HG03097 (cell line): ENCODE data around the gene SLC37A1.

Source experiments
- ATAC-seq: cut with Tn5 transposase; IDR thresholded peaks from one replicate; pipeline ENCODE4 v1.9.1; 2021; ENCODE audit not compliant: unreplicated experiment, low FRiP score

The SLC37A1 gene

DNA sequence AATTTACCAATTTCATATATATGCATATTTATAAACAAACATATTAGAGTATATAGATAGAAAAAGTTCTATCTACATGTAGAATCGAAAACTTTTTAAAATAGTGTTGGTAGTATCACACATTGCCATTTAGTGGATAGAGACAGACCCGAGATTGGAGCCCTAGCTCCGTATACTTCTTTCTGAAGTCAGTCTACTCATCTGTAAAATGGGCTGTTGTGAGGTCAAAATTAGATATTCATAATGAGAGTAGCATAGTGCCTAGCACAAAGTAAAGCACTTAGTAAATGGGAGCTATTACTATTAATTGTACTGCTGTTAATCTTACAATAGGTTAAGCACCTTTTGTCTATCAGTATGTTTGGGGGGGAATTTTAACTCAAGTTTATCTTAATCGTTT is 13.4 kb upstream of the SLC37A1 start:
- no peak for ATAC-seq

DNA sequence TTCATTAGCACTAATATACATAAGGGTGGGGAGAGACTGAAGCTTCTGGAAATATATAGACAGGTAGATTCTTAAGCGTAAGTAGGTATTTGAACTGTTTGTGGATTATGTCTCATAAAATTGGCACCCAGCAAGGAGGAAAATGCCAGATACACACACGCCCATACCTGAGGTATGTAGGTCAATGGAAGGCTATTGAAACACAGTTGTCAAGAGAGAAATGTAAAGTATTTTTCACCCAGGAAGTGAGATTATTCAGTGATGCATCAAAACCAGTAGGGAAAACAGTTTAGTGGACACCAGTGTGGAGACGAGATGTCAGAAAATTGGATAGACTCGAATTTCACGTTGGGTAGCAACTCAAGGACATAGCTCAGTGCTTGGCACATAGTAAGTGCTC is 12.9 kb upstream of the SLC37A1 start:
- ATAC-seq: no peak

DNA sequence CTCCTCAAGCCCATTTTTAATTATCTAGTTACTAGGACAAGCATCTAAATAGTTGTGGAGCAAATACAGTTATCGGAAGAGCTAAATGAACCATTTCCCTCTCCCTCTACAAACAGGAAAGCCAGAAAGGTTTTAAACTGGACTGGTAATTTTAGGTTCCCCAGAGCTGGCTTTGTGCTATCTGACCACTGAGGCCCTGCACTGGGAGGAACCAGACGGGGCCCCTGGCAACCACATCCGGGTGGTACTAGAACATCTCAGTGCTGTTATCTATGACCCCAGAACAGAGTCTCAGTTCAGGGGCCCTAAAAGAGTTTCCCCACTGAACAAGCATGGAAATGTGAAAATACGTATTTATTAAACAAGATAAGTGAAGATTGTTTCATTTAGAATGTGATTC is 9.9 kb upstream of the SLC37A1 start:
- no peak for ATAC-seq

DNA sequence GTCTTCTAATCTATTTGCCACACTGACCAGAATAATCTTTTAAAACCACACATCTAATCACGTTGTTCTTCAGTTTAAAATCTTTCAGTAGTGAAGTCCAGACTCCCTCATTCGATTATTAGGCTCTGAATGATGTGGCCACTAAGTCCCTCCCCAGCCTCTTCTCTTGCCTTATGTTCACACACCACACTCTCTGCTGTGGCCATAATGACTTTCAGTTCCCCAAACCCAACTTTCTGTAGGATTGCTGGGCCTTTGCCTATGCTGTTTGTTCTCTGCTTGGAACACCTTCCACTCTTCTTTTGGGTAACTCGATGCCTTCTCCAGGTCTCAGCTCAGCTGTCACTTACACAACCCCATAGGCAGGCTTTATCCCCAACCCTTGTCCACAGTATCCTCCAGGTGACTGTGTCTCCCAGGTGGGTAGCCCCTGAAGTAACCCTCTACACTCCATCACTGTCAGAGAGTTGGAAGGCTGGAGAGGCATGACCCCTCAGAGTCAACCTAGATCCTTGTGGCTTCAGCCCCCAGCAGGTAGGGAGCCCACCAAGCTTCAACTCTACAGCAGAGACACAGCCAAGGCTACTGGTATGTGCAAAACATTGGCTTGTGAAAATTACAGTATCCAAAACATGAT is 8.4 kb upstream of the SLC37A1 start:
- peak; percentile 67 for ATAC-seq

DNA sequence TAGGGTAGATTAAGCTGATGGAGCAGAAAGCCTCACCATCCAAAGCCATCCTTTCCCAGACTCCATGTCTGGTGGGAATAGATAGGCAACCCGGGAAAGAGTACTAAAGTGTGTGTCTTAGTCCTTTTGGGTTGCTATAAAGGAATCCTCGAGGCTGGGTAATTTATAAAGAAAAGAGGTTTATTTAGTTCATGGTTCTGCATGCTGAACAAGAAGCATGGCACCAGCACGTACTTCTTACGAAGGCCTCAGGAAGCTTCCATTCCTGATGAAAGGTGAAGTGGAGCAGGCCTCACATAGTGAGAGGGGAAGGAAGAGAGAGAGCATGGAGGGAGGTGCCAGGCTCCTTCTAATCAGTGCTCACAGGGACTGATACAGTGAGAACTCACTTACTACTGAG is 6.2 kb upstream of the SLC37A1 start:
- ATAC-seq: no peak

DNA sequence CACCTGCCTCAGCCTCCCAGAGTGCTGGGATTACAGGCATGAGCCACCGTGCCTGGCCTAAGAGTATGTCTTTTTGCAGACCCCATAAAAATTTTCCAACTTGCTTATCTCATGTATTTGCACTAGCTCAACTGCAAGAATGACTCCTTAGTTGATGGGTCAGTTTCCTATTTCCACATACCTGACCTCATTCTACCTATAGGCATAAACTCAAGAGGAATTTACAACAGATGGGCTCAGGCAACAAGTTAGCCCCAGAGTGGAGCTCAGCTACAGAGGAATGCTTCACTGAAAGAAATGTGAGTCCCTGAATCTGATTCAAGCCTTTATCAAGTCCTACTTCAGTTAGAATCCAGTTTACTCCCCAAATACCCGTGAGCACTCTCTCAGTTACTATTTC is 5.3 kb upstream of the SLC37A1 start:
- no peak for ATAC-seq

DNA sequence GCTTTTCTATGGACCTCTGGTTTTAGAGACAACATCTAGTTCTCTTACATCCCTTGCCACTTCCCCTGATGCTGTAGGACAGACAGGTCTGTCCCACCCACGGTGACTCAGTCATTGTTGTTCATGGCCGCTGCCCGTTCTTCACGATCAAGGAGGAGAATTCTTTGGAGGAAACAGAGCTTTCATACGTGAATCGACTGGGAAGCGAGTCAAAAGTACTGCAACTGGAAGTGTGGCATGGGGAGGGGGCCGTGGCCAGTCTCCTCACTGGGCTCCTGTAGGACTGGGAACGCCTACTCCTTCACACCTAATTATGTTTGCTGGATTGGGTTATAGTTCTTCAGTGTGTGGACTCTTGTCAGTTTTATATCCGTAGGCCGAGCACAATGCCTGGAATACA is 4.4 kb upstream of the SLC37A1 start:
- ATAC-seq: no peak

DNA sequence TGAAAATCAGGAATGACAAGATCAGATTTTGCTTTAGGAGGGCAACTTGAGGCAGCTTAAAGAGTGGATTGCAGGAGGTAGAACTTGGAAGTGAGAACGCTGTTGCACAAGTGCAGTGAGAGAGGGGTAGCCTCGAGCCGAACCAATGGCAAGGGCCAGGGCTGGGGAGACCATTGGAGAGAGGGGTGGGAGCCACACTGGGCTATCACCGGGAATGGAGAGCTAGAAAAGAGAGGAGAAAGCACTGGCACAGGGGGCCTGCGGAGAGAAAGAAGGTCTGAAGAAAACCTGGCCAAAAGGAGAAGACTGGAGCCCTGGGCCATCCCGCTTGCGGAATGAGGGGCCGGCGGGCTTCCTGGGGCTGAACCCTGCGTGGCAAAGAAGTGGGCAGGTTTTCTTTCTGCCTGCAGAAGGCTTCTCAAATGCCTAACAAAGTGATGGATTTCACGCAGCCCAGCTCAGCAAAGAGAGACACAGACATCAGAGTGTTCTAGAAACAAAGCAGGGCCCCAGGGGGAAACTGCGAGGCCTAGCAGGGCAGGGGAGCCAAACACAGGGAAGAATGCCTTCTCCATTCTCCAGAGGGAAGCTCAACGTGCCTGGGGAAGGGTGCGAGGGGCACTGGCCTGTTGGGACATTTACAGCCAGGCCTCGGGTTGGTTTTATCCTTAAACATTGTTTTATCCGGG is 1.2 kb upstream of the SLC37A1 start:
- no peak for ATAC-seq

DNA sequence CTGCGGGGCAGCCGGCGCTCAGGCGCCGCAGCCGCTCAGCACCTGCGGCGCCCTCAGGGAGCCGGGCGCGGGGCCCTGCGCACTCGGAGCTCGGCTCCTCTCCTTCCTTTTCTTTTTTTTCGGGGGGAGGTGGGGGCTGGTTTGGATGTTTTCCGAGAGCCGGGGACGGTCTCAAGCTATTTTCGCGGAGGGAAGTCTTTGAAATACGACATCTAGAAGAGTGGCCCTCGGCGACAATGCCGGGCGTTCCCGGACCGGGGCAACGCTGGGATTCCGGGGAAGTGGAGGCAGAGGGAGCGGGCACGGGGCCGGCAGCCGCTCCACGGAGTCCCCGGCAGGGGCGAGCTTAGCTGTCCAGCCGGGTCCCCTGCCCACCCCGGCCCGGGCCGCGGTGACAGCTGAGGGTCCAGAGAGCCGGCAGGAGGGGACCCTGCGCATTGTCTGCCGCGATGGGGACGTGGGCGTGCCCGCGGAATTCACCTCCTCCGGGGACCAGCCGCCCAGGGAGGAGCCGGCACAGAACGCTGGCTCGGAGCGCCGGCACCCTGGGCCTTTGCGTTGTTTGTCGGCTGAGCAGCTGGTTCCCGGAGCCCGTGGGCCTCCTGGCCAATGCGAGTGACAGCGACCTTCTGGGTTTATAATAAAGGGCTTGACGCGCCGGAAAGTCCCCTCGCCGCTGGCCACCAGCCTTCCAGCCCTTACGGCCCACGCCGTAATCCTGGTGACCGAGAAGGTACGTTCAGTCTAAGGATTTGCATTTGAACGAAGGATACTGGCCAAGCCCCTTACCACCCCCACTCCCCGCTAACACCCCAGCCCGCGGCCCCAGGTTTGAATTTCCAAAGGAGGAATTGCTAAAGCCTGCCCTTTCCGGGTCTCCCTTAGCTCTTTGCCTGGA is 582 bp downstream of the SLC37A1 start:
- ATAC-seq: no peak

DNA sequence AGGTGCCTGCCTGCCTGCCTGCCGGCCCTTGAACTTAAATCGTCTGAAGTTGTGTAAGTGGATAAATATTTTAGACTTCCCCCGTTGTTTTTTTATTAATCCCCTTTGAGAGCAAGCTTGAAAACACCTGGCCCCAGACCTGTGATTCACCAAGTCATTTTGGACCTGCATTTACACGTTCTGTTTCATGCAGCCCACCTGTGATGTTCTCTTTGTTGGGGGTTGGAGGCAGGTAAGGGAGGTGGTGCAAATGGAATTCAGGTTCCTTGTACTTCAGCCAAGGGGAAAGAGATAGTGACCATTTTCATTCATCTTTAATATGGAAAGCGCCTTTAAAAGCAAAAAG is 1.2 kb downstream of the SLC37A1 start:
- no peak for ATAC-seq

DNA sequence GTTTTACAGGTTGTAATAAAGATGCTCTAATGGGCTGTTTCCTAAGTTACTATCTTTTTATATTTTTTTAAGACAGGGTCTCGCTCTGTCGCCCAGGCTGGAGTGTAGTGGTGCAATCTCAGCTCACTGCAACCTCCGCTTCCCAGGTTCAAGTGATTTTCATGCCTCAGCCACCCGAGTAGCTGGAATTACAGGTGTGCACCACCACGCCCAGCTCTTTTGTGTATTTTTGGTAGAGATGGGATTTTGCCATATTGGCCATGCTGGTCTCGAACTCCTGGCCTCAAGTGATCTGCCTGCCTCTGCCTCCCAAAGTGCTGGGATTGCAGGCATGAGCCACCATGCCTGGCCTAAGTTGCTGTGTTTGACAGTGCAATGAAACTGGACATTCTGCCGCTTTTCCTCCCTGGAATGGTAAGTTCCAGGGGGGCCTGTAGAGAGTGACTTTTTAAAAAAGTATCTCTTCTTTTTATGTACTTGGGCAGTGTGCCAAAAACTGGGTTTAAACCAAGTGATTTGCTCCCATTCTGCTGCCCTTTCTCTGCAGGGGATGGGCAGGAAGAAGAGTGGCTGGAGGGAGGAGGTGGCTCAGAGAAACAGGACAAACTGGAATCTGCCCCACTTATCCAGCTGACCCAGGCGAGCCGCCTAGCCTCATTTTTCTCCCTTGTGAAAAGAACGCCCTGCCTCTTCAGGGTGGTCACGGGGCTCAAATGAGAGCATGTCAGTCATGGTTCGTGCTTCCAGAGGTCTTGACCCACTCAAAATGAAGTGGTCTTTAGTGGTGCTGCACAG is 2.3 kb downstream of the SLC37A1 start:
- no peak for ATAC-seq

DNA sequence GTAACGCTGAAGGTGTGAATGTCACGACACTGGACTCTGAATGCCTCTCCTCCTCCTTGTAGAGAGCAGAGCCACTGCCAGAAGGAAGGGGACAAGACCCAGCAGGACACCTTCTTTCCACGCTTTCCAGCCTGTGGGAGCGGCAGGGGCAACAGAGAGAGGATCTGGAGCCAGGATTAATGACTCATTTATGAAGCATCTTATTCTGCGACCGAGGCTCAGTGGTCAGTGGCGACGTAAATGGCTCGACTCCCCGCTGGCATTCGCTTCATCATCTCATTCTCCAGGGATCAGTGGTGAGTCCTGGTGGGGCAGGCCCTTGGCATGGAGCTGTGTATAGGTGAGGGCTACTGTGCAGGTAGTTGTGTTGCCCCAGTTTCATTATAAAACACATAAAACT is 4.6 kb downstream of the SLC37A1 start:
- ATAC-seq: no peak

DNA sequence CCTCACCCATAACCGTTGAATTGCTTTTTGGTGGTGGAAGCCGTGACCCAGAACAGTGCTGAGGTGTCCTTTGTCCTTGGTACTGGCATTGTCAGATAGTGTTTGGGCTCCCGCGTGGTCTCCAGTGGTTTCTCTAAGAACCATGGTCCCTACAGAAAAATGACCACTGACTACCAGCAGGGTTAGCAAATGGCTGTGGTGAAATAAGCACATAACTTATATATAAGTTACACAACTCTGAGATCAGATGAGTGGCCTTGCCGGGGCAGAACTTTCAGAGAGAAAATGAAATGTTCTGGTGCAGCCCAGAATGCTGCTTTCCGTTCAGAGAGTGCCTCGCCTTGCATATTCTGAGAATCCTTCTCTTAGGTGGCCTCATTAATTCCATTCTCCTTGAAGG is 5.0 kb downstream of the SLC37A1 start:
- no peak for ATAC-seq

DNA sequence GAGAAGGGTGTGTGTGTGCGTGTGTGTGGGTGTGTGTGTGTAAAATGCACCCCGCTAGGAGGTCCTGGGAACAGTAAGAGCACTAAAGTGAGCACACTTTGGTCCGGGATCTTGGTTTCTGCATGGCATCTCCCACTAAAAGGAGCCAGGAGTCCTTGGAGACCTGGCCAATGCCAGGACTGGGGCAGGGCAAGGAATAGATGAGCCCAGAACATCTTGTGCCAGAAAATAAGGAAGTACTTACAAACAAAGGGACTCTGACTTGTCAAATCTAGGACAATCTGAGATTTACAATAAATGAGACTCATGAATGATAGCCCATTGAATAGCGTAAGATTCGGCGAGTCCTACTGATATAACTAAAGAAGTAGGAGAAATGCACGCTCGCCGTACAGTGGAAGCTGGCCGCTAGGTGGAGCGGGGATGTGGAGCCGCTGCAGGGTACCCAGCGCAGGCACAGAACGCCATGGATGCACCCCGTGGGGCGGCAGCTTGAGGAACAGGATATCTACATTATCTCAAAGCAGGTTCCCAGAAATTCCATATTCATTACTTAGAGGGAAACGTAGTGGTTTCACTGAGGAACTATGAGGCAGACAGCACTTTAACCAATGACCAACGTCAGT is 7.1 kb downstream of the SLC37A1 start:
- ATAC-seq: no peak

DNA sequence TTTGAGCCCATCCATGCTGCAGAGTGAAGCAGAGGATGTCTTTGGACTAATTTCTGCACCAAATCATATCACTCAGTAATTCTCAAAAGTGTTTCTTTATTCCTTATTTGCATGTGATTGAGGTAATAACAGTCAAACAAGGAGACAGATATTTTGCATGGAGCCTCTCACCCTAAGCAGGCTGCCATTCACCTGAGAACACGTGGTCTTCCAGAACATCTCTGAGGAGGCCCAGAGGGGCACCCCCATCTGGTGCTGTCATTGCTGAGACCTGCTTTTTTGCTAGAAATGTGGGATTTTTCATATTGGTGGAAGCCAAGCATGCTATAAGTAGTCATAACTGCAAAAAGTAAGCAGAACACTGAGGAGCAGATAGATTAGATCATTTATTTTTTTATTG is 7.7 kb downstream of the SLC37A1 start:
- no peak for ATAC-seq

DNA sequence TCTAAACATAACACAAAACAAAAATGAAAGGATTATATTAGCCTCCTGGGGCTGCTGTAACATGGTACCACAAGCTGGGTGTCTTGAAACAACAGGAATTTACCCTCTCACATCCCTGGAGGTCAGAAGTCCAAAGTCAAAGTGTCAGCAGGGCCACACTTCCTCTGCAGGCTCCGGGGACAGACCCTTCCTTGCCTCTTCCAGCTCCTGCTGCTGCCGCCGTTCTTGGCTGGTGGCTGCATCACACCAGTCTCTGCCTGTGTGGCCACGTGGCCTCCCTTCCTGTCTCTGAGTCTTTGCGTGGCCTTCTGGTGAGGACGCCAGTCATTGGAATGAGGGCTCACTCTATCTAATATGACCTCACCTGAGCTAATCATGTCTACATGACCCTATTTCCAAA is 8.2 kb downstream of the SLC37A1 start:
- no peak for ATAC-seq

DNA sequence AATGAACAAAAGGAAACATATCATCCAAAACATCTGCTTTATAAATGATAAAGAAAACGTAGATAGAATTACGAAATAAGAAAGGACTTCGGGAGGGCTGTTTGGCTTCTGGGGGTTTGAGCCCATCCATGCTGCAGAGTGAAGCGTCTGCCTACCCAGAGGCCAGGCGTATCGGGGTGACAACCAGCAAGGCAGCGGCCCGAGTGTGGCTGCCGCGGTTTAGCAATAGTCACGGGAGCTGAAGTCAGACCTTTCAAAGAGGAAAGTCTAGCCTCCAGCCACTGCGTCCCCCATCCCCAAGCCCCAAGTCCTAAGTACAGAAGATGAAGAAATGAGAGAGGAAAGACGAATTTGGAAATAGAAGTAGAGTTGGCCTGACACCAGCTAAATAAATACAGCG is 8.6 kb downstream of the SLC37A1 start:
- ATAC-seq: no peak

DNA sequence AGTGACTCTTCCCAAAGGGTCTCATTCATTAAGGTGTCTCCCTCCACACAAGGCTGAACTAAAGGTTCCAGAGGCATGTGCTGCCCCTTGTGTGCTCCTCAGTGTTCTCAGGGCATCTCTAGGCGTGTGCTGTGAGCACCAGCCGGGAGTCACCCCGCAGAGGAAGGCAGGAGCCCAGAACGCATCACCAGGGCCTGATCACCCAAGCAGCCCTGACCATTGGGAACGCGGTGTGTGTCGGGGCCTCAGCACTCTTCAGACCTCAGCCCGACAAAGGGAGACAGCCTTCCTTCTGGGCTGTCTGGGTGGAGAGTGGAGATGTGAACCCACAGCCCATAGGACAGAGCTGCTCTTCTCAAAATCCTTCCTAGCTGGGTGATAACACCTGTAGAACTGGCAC is 9.1 kb downstream of the SLC37A1 start:
- no peak for ATAC-seq

DNA sequence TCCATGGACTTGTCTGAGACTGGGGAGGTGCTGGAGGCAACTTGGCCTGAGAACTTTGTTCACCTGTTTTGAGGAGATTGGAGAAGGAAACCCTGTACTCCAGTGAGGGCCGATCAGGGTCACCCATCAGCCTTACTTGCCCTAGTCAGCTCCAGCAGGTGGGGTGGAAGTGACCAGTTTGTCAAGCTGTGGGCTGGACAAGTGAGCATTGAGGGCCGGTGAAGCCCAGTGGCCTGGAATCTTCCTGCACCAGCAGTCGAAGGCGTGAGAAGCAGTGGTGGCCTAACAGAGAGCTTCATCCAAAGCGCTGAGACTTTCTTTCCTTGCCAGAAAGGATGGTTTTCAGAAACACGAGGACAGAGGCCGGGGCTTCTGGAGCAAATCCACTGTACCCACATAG is 9.6 kb downstream of the SLC37A1 start:
- ATAC-seq: no peak

DNA sequence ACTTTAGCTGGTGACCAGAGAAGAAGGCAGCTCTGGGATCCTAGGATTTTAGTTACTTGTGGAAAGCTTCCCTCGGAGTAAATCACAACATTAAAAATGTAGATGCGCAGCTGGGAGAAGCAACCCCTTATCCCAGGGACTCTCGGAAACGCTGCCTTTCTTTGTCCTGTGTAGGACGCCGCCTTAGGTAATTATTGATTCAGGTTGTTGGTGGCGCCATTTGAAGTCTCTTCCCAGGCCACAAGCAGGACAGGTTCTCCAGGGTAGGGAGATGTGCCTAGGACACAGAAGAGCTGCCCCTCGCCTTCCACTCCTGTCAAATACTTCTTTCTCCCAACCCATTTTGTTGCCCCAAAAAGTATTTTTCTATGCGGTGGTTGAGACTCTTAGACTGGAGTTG is 10.3 kb downstream of the SLC37A1 start:
- no peak for ATAC-seq
